ENCODE measurements around the gene ACTR8.

- TF ChIP-seq CTCF (IDR thresholded peaks at IDR 0.05) (no peak), POLR2A (IDR thresholded peaks at IDR 0.05) (no peak)
Observed at GRCh38 chr3:53820084-53820483, 61.9 kb downstream of the ACTR8 start.

All from upper lobe of left lung (tissue), 4 donors.